Erythroblast (primary cell): Measurements from ENCODE around the gene TUBG1.

Source experiments
- DNase-seq, 2 experiments: peaks; one replicate each; lab custom pipeline; 2025; lab: John Stamatoyannopoulos, UW
- GATA1 ChIP-seq: IDR thresholded peaks from 2 replicates; pipeline ENCODE4 v1.6.1; 2011; ENCODE audit warnings: low read depth, mild to moderate bottlenecking, control low read depth, low read length, moderate library complexity
- POLR2A ChIP-seq: IDR thresholded peaks from 2 replicates; pipeline ENCODE4 v1.6.1; 2011; ENCODE audit warnings: mild to moderate bottlenecking, low read length

Gene TUBG1

DNA sequence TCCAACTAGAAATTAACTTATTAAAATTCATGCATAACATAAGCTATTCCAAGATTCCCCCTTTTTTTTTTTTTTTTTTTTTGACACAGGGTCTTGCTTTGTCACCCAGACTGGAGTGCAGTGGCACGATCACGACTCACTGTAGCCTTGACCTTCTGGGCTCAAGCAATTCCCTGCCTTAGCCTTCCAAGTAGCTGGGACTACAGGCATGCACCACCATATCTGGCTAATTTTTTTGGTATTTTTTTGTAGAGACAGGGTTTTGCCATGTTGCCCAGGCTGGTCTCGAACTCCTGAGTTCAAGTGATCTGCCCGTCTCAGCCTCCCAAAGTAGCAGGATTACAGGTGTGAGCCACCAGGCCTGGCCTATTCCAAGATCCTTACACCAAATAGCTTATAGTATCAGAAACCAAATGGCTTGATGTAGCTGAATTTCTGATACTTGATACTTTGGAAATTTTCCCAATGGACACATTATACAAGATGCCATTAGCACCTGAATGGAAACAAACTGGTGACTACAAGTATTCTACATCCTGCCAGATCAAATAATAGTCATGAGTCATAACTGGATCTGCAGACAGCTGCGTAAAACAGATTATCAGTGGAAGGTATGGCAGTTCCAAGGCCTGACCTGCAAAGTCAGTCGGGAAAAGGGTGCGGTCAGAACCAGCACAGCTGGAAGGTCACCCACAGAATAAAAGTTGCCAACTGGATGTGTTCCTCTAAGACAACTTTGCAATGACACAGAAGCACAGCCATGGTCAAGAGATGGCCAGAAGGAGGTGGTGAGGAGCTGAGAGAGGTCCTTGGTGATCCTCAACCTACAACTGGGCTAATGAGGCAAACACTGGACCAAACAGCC is 14.5 kb downstream of the TUBG1 start:
- peak; percentile 89 to 96 for DNase-seq
- peak; percentile 79 for TF ChIP-seq POLR2A
- no peak for TF ChIP-seq GATA1

DNA sequence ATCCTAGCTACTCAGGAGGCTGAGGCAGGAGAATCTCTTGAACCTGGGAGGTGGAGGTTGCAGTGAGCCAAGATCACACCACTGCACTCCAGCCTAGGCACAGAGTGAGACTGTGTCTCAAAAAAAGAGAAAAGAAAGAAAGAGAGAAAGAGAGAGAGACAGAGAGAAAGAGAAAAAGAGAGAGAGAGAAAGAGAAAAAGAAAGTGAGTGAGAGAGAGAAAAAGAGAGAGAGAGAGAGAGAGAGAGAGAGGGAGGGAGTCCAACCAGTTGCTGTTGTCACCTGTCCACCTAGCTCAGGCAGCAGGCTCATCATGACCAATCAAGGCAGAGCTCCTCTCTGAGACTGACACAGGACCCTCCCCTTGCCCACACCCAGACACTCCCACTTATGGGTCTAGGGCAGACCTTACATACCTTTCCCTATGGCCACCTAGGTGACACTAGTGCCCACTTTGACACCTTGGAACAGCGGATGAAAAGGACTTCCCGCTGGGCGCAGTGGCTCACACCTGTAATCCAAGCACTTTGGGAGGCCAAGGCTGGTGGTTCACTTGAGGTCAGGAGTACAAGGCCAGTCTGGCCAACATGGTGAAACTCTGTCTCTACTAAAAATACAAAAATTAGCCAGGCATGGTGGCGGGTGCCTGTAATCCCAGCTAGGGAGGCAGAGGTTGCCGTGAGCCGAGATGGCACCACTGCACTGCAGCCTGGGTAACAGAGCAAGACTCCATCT is 17.7 kb downstream of the TUBG1 start:
- peak in 1 of 2 experiments; percentile 32 for DNase-seq

DNA sequence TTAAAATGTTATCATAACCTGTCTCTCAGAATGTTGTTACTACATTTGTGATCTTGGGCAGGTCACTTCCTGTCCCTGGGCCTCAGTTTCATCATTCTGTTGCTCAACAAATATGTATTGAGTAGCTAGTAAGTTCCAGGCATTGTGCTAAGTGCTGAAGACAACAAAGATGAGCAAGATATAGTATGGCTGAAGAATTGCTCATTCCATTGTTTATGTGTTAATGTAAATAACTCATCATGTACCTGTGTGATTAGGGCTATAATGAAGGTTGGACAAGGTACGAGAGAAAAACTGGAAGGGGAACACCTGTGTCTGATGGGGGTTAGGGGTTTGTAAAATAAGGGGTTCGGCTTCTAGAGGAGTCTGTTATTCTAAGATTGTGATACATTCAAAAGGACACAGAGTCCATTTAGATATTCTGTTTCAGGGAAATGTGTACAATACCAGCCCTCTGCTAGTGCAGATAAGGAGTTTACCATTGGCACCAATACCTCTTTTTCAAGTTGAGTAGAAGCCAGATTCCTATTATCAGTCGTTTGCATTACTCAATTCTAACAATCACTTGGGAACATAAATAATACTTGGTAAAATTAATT is 20.0 kb downstream of the TUBG1 start:
- TF ChIP-seq GATA1 (peak; percentile 80), POLR2A (peak; percentile 60)
- peak; percentile 88 to 96 for DNase-seq

GRCh38 chr17:42632949-42633444 is 23.5 kb downstream of the TUBG1 start:
- peak; percentile 70 to 86 for DNase-seq
- TF ChIP-seq GATA1 (no peak), POLR2A (peak; percentile 82)

GRCh38 chr17:42639525-42640113 is 30.1 kb downstream of the TUBG1 start:
- no peak for TF ChIP-seq GATA1
- TF ChIP-seq POLR2A, result no peak
- peak in 1 of 2 experiments; percentile 38 for DNase-seq

- peak; percentile 86 to 97 for DNase-seq
- TF ChIP-seq POLR2A (peak; percentile 67), GATA1 (peak; percentile 38)
Measured at GRCh38 chr17:42640121-42640520, 30.6 kb downstream of the TUBG1 start.

DNA sequence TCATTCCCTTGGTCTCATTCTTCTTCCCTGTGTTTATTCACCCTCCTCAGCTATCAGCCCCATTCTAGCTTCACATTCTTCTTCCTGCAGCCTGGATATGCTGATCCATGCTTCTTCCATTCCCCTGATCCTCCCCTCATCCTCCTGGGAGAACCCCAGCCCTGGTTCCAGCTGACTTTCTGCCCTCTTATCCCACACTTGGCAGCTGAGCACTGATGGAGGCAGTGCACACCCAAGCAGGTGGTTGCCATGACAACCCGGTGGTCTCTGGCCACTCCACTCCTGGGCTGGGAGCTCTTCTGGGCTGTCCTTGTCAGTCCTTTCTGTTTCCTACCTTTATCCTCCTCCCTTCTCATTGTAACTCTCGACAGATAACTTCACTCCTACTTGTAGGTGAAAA is 32.9 kb downstream of the TUBG1 start:
- no peak for DNase-seq
- no peak for TF ChIP-seq POLR2A

DNA sequence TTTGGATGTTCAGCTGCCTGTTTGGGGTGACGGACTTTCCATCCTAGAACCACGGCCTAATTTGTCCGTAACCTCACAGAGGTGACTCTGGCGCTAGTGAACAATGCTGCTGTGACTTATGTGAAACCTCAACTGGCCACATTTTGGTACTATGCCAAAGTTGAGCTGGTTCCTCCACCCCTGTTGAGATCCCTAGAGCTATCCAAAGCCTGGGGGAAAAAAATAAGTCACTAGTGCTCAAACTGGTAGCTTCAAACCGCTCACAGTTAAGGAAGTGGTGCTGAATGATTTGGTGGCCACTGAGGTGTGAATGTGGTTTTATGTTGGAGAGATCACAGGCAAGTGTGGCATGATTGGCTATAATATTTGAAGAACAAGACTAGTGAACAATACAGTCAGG is 38.3 kb downstream of the TUBG1 start:
- no peak for DNase-seq
- TF ChIP-seq GATA1, result no peak
- no peak for TF ChIP-seq POLR2A

DNA sequence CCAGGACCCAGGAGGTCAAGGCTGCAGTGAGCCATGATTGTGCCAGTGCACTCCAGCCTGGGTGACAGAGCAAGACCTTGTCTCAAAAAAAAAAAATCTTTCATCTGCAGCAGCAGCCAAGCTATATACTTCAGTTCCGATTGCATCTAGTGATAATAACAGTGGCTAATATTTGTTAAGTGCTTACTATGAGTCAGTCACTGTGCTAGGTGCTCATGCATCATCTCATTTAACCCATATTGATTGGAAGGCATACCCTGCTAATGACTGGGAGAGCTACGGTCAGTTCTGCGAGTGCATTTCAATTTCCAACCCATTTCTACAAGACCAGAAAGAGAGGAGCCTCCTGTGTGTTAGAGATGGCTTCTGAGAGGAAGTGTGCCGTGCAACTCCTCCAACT is 41.9 kb downstream of the TUBG1 start:
- no peak for DNase-seq
- TF ChIP-seq GATA1 (no peak), POLR2A (no peak)

DNA sequence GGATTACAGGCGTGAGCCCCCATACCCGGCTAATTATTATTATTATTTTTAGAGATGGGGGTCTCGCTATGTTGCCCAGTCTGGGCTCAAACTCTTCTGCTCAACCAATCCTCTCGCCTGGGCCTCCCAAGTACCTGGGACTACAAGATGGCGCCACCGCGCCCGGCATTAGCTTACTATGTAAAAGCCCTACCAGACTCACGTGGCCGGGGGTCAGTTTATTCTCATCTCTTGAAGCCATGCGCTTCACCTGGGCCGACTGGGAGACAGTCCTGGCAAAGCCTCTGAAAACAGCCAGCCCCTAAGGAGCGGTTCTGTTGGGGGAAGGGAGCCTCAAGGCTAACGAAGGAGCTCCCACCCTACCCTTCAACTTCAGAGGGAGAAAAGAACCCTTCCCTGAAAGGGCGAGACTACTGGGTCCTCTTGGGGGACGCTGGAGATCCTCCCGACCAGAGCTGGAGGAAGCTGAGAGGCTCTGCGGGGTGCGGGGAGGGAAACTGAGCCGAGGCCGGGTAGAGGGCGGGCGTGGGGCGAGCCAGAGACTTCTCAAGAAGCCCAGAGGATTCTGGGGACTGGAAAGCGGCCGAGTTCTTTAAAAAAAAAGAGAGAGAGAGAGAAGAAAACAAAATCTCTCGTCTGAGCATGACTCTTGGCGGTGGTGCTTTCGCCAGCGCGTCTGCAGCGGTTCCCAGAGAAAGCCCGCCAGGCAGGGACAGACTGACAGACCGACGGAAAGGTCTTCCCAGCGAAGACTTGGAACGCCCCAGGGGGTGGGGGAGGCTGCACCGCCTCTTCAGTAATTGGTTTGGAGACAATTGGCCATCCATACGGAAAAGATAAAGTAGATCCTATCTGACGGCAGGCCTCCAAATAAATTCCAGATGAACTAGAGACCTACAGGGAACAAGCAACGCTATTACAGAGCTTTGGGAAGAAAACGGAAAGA is 44.0 kb downstream of the TUBG1 start:
- TF ChIP-seq POLR2A (no peak), GATA1 (no peak)
- peak; percentile 45 to 52 for DNase-seq

- DNase-seq, result no peak
- no peak for TF ChIP-seq POLR2A
- no peak for TF ChIP-seq GATA1
Measured at GRCh38 chr17:42655528-42655927, 46.0 kb downstream of the TUBG1 start.

GRCh38 chr17:42657824-42658588 is 48.5 kb downstream of the TUBG1 start:
- DNase-seq, result no peak
- no peak for TF ChIP-seq GATA1
- TF ChIP-seq POLR2A, result no peak
